Psoas muscle (tissue), 8 donors: ENCODE results near the gene RNASE4. TPM values are rescaled to one million over a fixed set of nuclear protein-coding genes. Genes with fewer than 3 reads are reported as not detected.

Experiments used
- ATAC-seq, 4 donors: fragments of 200-7000 bp; cut with Tn5 transposase; one replicate each; pipeline ENCODE4 v1.9.1; 2020; ENCODE audit warnings: moderate library complexity in 3 of 4, mild to moderate bottlenecking in 2 of 4
- DNase-seq, 2 donors: peaks; one replicate each; pipeline ENCODE4 v3.0.0-alpha.2; 2020
- H3K27ac ChIP-seq: fragments of 200-600 bp; one replicate; pipeline ENCODE4 v1.8.0; 2022
- H3K27me3 ChIP-seq, 3 donors: fragments of 200-600 bp in 1 of 3; one replicate each; pipeline versions ENCODE4 v1.6.1 to v1.8.0; 2013 to 2022; ENCODE audit warnings: low read length in 2 of 3, mild to moderate bottlenecking in 2 of 3, moderate library complexity in 1 of 3; ENCODE audit not compliant: insufficient read depth in 3 of 3
- H3K36me3 ChIP-seq, 2 donors: fragments of 200-600 bp in 1 of 2; one replicate each; pipeline versions ENCODE4 v1.6.1 to v1.8.0; 2013 to 2022; ENCODE audit warnings: low read depth in 1 of 2, mild to moderate bottlenecking in 1 of 2, moderate library complexity in 1 of 2; ENCODE audit not compliant: insufficient read depth in 1 of 2
- H3K4me1 ChIP-seq: fragments of 200-600 bp; one replicate; pipeline ENCODE4 v1.8.0; 2022
- H3K4me3 ChIP-seq: fragments of 200-600 bp; one replicate; pipeline ENCODE4 v1.8.0; 2022; ENCODE audit warnings: mild to moderate bottlenecking
- H3K9me3 ChIP-seq: fragments of 200-600 bp; one replicate; pipeline ENCODE4 v1.8.0; 2022
- WGBS, 3 donors: extraction: QIAGEN DNeasy Blood & Tissue Kit; methylation state at CpG; one replicate each; pipeline versions ENCODE4 v1.1.6 to v1.1.7; 2013; 5-methylcytosine and 5-hydroxymethylcytosine counted together
- intact Hi-C, 2 donors: fragments of 100-400 bp; cut with DNase I; formaldehyde crosslinking; loops; one replicate each; pipeline versions ENCODE4 v1.11.0 to v1.14.2; 2022
- polyA plus RNA-seq, 3 donors: library from polyadenylated mRNA; stranded (reverse); fragments of 200-250 nt; gene quantifications; one replicate each; pipeline ENCODE4 v1.2.3, GENCODE V29; 2013
- total RNA-seq, 4 donors: library from RNA; stranded (reverse); fragmentation: NEBNext Ultra II Directional in 2 of 4; extraction: Animal tissue kit (Norgen Biotek cat#: 25700) in 2 of 4; gene quantifications; one replicate each; pipeline versions ENCODE4 v1.2.1 to v1.2.4, GENCODE V29; 2021 to 2023
- TF ChIP-seq, protein P1 (sequence below): fragments of 200-600 bp; IDR thresholded peaks from one replicate; pipeline ENCODE4 v1.8.0; 2022; ENCODE audit warnings: antibody characterized with exemption
- donor health status: healthy with polysubstance abuse.
- donor health status: DM: no; HTN: no; CAD: no; lungs with moderate emphysema.
- donor health status: Bipolar disorder and iron deficiency.
- donor health status: healthy.
- donor health status: DM: yes; HTN: yes; CAD: no.
- donor health status: DM: no; HTN: no; CAD: no.
- donor health status: DM: no; HTN: no; CAD: no.
- donor health status: DM: yes; HTN: yes; CAD: no.

Gene RNASE4
- total and polyA plus RNA-seq, 7 donors: 0.77 to 11.1 (median 7.6) TPM

DNA sequence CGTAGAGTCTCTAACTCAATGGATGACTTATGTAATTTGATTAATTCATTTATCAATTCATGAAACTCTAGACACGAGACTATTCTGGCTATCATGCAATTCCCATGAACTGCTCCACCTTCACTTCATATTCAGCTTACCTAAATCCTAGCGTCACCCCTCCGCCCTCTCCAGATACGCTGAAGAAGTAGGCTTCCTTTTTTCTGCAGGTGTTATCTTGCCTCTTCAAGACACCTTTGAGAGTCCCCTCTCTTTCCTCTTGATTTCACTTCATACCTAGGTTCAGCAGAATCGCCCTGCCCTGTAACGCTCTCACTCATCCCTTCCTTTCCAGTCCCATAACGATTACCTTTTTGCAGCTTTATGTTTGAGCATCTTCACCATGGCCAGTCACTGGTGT, 4.0 kb upstream of the RNASE4 start:
- TF ChIP-seq, protein P1, sequence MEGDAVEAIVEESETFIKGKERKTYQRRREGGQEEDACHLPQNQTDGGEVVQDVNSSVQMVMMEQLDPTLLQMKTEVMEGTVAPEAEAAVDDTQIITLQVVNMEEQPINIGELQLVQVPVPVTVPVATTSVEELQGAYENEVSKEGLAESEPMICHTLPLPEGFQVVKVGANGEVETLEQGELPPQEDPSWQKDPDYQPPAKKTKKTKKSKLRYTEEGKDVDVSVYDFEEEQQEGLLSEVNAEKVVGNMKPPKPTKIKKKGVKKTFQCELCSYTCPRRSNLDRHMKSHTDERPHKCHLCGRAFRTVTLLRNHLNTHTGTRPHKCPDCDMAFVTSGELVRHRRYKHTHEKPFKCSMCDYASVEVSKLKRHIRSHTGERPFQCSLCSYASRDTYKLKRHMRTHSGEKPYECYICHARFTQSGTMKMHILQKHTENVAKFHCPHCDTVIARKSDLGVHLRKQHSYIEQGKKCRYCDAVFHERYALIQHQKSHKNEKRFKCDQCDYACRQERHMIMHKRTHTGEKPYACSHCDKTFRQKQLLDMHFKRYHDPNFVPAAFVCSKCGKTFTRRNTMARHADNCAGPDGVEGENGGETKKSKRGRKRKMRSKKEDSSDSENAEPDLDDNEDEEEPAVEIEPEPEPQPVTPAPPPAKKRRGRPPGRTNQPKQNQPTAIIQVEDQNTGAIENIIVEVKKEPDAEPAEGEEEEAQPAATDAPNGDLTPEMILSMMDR: no peak
- no peaks in the 10 kb centered on the region for H3K36me3 ChIP-seq
- H3K4me3 ChIP-seq: peak overlapping the region; percentile 89
- H3K27me3 ChIP-seq: no peaks in the 10 kb centered on the region
- ATAC-seq: no peak
- H3K4me1 ChIP-seq: peaks cover 13% of the 10 kb centered on the region
- intact Hi-C loops: loop anchor here (5.0 to 10.0 kb wide), 7 partner anchors 48 to 424 kb away; partner anchors contain the start of genes APEX1 (in 1 of the 2), CCNB1IP1 (in 1 of the 2), PIP4P1 (in 1 of the 2) and PNP (in 1 of the 2)
- H3K9me3 ChIP-seq: no peaks in the 10 kb centered on the region
- no peak overlapping the region for H3K27ac ChIP-seq
- WGBS, 3 donors: 63 to 69% (median 64%) methylated on average over 8 of the region's 8 CpGs
- no peak for DNase-seq

DNA sequence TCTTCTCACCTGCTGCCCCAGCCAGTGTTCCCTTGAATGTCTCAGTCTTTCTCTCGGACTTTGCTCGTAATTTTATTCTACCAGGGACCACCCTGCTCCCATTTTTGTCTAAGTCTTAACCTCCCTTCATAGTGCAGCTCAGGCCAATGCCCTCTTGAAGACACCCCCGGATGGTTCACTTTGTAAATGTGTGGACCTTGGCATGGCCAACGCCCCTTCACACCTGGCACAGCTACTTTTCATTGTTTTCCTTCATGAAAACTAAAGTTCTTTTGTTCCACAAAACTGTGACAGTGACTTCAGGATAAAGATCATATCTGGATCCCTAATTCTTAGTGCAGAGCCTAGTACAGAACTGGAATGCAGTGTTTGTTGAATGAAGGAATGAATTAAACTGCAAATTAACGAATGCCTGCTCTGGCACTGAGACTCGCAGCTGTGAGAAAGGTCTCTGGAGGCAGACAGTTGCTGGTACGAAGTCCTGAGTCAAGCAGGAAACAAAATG, 3.5 kb upstream of the RNASE4 start:
- DNase-seq (no peak), ATAC-seq (peak in 1 of 4 donors; percentile 17)
- H3K4me3 ChIP-seq: peak overlapping the region; percentile 89
- H3K27ac ChIP-seq: peak overlapping the region; percentile 99
- H3K36me3 ChIP-seq: no peaks in the 10 kb centered on the region
- no peaks in the 10 kb centered on the region for H3K9me3 ChIP-seq
- H3K4me1 ChIP-seq: peaks cover 13% of the 10 kb centered on the region
- intact Hi-C loops: loop anchor here (1.0 to 10.0 kb wide), 8 partner anchors 49 to 424 kb away; partner anchors contain the start of genes APEX1 (in 1 of the 2), CCNB1IP1 (in 1 of the 2), PIP4P1 (in 1 of the 2) and PNP (in 1 of the 2)
- H3K27me3 ChIP-seq: no peaks in the 10 kb centered on the region
- 8 to 9% (median 8%) methylated on average over 7 of the region's 7 CpGs for WGBS, 3 donors
- TF ChIP-seq, protein P1: no peak

DNA sequence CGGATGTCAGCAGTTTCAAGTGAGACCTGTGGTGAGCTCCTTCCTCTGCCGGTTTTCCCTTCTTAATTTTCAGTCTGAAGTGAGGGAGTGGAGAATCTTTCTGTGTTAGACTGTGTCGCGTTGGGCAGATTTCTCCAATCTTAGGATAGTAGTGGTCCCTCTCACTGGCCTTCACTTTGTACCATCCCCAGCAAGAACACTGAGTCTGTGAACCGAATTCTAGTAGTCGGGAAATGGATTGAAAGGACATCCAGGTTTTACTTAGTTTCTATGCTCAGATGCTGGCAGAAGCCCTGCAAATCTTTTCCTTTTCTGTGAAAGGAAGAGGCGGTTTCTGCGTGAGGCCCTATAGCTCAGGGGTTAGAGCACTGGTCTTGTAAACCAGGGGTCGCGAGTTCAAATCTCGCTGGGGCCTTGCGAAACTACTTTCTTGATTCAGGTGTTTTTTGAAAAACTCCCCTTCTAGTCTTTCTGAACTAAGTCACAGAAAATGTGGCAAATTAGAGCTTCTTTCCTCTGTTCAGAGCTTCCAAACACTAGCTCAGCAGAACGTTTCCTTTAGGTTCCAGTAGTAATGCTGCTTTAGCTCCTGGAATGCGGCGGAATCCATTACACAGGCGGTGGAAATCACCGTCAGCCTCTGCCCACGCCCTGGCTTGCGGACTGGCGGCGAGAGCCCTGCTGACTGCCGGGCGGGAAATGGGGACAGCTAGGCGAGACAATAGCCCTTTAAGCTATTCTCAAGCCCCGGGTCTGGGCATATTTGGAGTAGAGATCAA, 2.8 kb upstream of the RNASE4 start:
- H3K4me1 ChIP-seq: peaks cover 13% of the 10 kb centered on the region
- peak overlapping the region; percentile 89 for H3K4me3 ChIP-seq
- intact Hi-C loops: loop anchor here (1.0 to 10.0 kb wide), 8 partner anchors 49 to 423 kb away; partner anchors contain the start of genes APEX1 (in 1 of the 2), CCNB1IP1 (in 1 of the 2), PIP4P1 (in 1 of the 2) and PNP (in 1 of the 2)

DNA sequence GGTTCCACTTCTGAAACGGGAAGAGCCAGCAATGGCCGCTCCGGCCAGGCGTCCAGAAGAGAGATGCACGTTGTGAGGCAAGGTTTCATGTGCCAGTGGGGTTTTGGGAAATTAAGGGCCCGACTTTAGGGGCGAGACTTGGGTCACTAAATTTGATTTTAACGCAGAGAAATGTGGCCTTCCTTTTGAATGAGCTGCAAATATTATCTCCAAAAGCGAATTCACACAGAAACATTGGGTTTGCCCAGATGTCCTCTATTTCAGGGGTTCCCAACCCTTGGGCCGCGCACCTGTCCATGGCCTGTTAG, 2.3 kb upstream of the RNASE4 start:
- no peak for ATAC-seq
- Histone ChIP-seq H3K36me3 (no peaks in the 10 kb centered on the region), H3K4me1 (peaks cover 15% of the 10 kb centered on the region), H3K27ac (peak overlapping the region; percentile 99), H3K27me3 (no peaks in the 10 kb centered on the region), H3K4me3 (peak overlapping the region; percentile 89), H3K9me3 (no peaks in the 10 kb centered on the region)
- DNase-seq: no peak
- intact Hi-C loops: loop anchor here (5.0 to 10.0 kb wide), 7 partner anchors 50 to 423 kb away; partner anchors contain the start of genes APEX1 (in 1 of the 2), CCNB1IP1 (in 1 of the 2), PIP4P1 (in 1 of the 2) and PNP (in 1 of the 2)
- TF ChIP-seq, protein P1: no peak
- WGBS, 3 donors: 0 to 1% (median 0%) methylated on average over 11 of the region's 11 CpGs

More for the DNA sequence above, 2.8 kb upstream of the RNASE4 start:
- TF ChIP-seq, protein P1: no peak
- ATAC-seq (peak; percentile 49 to 62 (median 58)), DNase-seq (peak; percentile 76 to 84)
- no peaks in the 10 kb centered on the region for H3K36me3 ChIP-seq
- WGBS, 3 donors: 0 to 1% (median 0%) methylated on average over 25 of the region's 25 CpGs
- no peaks in the 10 kb centered on the region for H3K9me3 ChIP-seq
- H3K27ac ChIP-seq: peak overlapping the region; percentile 99
- H3K27me3 ChIP-seq: no peaks in the 10 kb centered on the region
